Measurements from ENCODE around the gene CCNT2.
"Not testable (repeated sequence)": the region's sequence is repeated elsewhere in the genome, so short reads cannot be mapped to it uniquely, and the experiment has no call there.

The CCNT2 gene

DNA sequence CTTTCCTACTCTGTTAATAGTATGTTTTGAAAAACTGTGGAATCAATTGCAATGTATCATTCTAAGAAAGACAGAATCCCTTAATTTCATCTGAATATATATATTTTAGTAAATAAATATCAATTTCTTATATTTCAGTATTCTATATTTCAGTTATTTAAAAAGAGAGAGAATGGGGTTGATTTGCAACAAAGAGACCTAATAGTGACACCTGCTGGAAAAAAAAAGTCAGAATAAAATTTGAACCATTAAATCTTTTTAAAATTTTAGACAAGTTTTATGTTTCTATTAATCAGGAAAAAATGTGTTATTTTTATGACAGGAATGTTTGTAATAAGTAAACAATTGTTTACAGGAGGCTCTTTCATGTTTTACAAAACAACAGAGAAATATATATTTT lies 20.7 kb upstream of the CCNT2 start:
- no peak overlapping the region for H3K4me2 ChIP-seq (ENCODE audit: low read length)
- no peak overlapping the region for H3K4ac ChIP-seq (ENCODE audit: low read depth, low read length)
- H3K14ac ChIP-seq (ENCODE audit: low read length): no peak overlapping the region
- H3K9me3 ChIP-seq (ENCODE audit: insufficient read depth, low read depth, low read length): no peaks in the 10 kb centered on the region
- no peak overlapping the region for H2BK5ac ChIP-seq (ENCODE audit: low read depth, low read length, poor library complexity)
- H2BK12ac ChIP-seq (ENCODE audit: low read length): no peak overlapping the region
- no peak overlapping the region for H4K91ac ChIP-seq (ENCODE audit: low read depth, low read length)
- no peak overlapping the region for H3K18ac ChIP-seq (ENCODE audit: low read length)
- no peaks in the 10 kb centered on the region for H3K36me3 ChIP-seq (ENCODE audit: control insufficient read depth in 1 of 2, insufficient read depth in 2 of 2, low read length in 2 of 2)
- H2AFZ ChIP-seq (ENCODE audit: insufficient read depth, low read length, poor library complexity): no peak overlapping the region
- H2BK120ac ChIP-seq (ENCODE audit: insufficient read depth, low read length, poor library complexity): no peak overlapping the region
- no peak overlapping the region for H4K8ac ChIP-seq (ENCODE audit: low read depth, low read length)
- H3K27me3 ChIP-seq (ENCODE audit: insufficient read depth, low read length): no peaks in the 10 kb centered on the region
- H3K4me3 ChIP-seq (ENCODE audit: low read depth, low read length): no peak overlapping the region
- DNase-seq: peak in 1 of 2 donors; percentile 50
- no peaks in the 10 kb centered on the region for H3K4me1 ChIP-seq (ENCODE audit: control insufficient read depth in 1 of 2, insufficient read depth in 2 of 2, low read length in 2 of 2)
- no peaks in the 10 kb centered on the region for H3K79me2 ChIP-seq (ENCODE audit: control insufficient read depth, insufficient read depth, low read length, poor library complexity)
- no peak overlapping the region for H2AK5ac ChIP-seq (ENCODE audit: low read length)
- no peak overlapping the region for H3K27ac ChIP-seq (ENCODE audit: low read depth, low read length)
- no peak overlapping the region for H4K12ac ChIP-seq (ENCODE audit: low read depth, low read length)
- no peaks in the 10 kb centered on the region for H3K79me1 ChIP-seq (ENCODE audit: low read length)
- H3K9ac ChIP-seq (ENCODE audit: low read length): no peak overlapping the region
- H3K23ac ChIP-seq (ENCODE audit: low read length): no peak overlapping the region

DNA sequence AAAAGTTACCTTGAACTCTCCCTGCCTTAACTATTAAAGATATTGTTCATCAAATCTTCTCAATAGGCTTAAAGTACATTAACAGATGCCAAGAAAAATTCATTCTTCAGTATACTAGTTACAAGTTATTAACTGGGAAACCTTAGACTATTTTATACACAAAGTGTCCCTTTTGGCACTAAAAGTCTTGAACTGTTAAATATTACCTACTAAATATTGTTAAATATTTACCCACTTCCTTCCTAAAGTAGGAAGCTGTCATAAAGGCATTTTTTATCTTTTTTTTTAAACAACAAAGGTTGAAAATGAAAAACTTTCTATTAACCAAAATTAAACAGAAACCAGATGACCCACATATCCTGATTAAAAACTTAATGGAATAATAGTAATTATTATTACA lies 19.4 kb upstream of the CCNT2 start:
- Histone ChIP-seq H3K4me2 (ENCODE audit: low read length) (no peak overlapping the region), H3K27ac (ENCODE audit: low read depth, low read length) (no peak overlapping the region), H2AK5ac (ENCODE audit: low read length) (no peak overlapping the region), H3K4me3 (ENCODE audit: low read depth, low read length) (no peak overlapping the region), H3K9ac (ENCODE audit: low read length) (no peak overlapping the region), H4K12ac (ENCODE audit: low read depth, low read length) (no peak overlapping the region), H3K23ac (ENCODE audit: low read length) (no peak overlapping the region), H3K18ac (ENCODE audit: low read length) (no peak overlapping the region), H2BK5ac (ENCODE audit: low read depth, low read length, poor library complexity) (no peak overlapping the region), H3K9me3 (ENCODE audit: insufficient read depth, low read depth, low read length) (no peaks in the 10 kb centered on the region), H3K4me1 (ENCODE audit: control insufficient read depth in 1 of 2, insufficient read depth in 2 of 2, low read length in 2 of 2) (no peaks in the 10 kb centered on the region), H4K8ac (ENCODE audit: low read depth, low read length) (no peak overlapping the region), H2BK120ac (ENCODE audit: insufficient read depth, low read length, poor library complexity) (no peak overlapping the region), H3K27me3 (ENCODE audit: insufficient read depth, low read length) (no peaks in the 10 kb centered on the region), H3K36me3 (ENCODE audit: control insufficient read depth in 1 of 2, insufficient read depth in 2 of 2, low read length in 2 of 2) (no peaks in the 10 kb centered on the region), H2BK12ac (ENCODE audit: low read length) (no peak overlapping the region), H2AFZ (ENCODE audit: insufficient read depth, low read length, poor library complexity) (no peak overlapping the region), H3K4ac (ENCODE audit: low read depth, low read length) (no peak overlapping the region), H3K79me2 (ENCODE audit: control insufficient read depth, insufficient read depth, low read length, poor library complexity) (no peaks in the 10 kb centered on the region), H3K79me1 (ENCODE audit: low read length) (no peaks in the 10 kb centered on the region), H4K91ac (ENCODE audit: low read depth, low read length) (no peak overlapping the region), H3K14ac (ENCODE audit: low read length) (no peak overlapping the region)
- no peak for DNase-seq

DNA sequence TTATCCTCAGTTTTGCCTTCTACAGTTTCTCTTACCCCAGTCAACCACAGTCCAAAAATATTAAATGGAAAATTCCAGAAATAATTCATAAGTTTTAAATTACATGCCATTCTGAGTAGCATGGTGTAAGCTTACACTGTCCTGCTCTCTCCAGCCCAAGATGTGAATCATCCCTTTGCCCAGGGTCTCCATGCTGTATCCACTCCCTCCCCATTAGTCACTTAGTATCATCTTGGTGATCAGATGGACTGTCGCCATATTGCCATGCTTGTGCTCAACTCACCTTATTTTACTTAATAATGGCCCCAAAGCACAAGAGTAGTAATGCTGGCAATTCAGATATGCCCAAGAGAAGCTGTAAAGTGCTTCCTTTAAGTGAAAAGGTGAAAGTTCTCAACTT lies 18.5 kb upstream of the CCNT2 start:
- WGBS (ENCODE audit: extremely low coverage, insufficient coverage, insufficient read length): no CpG with 5 or more reads among the region's 1 CpG
- Histone ChIP-seq H3K36me3 (ENCODE audit: control insufficient read depth in 1 of 2, insufficient read depth in 2 of 2, low read length in 2 of 2) (no peaks in the 10 kb centered on the region), H3K9me3 (ENCODE audit: insufficient read depth, low read depth, low read length) (no peaks in the 10 kb centered on the region), H3K4me3 (ENCODE audit: low read depth, low read length) (no peak overlapping the region), H3K9ac (ENCODE audit: low read length) (no peak overlapping the region), H4K12ac (ENCODE audit: low read depth, low read length) (no peak overlapping the region), H3K27me3 (ENCODE audit: insufficient read depth, low read length) (no peaks in the 10 kb centered on the region), H3K27ac (ENCODE audit: low read depth, low read length) (no peak overlapping the region), H3K23ac (ENCODE audit: low read length) (no peak overlapping the region), H3K4me1 (ENCODE audit: control insufficient read depth in 1 of 2, insufficient read depth in 2 of 2, low read length in 2 of 2) (no peaks in the 10 kb centered on the region), H3K4me2 (ENCODE audit: low read length) (no peak overlapping the region), H4K8ac (ENCODE audit: low read depth, low read length) (no peak overlapping the region), H3K79me1 (ENCODE audit: low read length) (peaks cover 4% of the 10 kb centered on the region), H3K79me2 (ENCODE audit: control insufficient read depth, insufficient read depth, low read length, poor library complexity) (no peaks in the 10 kb centered on the region), H3K18ac (ENCODE audit: low read length) (no peak overlapping the region), H2AK5ac (ENCODE audit: low read length) (no peak overlapping the region), H2BK5ac (ENCODE audit: low read depth, low read length, poor library complexity) (no peak overlapping the region), H3K14ac (ENCODE audit: low read length) (no peak overlapping the region), H2BK120ac (ENCODE audit: insufficient read depth, low read length, poor library complexity) (no peak overlapping the region), H4K91ac (ENCODE audit: low read depth, low read length) (no peak overlapping the region), H2BK12ac (ENCODE audit: low read length) (no peak overlapping the region), H3K4ac (ENCODE audit: low read depth, low read length) (no peak overlapping the region), H2AFZ (ENCODE audit: insufficient read depth, low read length, poor library complexity) (no peak overlapping the region)
- no peak for DNase-seq

DNA sequence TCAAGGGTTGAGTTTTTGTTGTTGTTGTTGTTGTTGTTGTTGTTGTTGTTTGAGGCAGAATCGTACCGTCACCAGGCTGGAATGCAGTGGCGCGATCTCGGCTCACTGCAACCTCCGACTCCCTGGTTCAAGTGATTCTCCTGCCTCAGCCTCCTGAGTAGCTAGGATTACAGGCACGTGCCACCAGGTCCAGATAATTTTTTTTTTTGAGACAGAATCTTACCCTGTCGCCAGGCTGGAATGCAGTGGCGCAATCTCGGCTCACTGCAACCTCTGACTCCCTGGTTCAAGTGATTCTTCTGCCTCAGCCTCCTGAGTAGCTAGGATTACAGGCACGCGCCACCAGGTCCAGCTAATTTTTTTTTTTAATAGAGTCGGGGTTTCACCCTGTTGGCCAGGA lies 14.9 kb upstream of the CCNT2 start:
- not testable (repeated sequence) for H2AFZ ChIP-seq (ENCODE audit: insufficient read depth, low read length, poor library complexity); H3K36me3 ChIP-seq (ENCODE audit: control insufficient read depth in 1 of 2, insufficient read depth in 2 of 2, low read length in 2 of 2); H2AK5ac ChIP-seq (ENCODE audit: low read length); H3K27me3 ChIP-seq (ENCODE audit: insufficient read depth, low read length); H3K79me2 ChIP-seq (ENCODE audit: control insufficient read depth, insufficient read depth, low read length, poor library complexity); H2BK120ac ChIP-seq (ENCODE audit: insufficient read depth, low read length, poor library complexity); H3K4me2 ChIP-seq (ENCODE audit: low read length); H3K23ac ChIP-seq (ENCODE audit: low read length); H2BK12ac ChIP-seq (ENCODE audit: low read length); H3K27ac ChIP-seq (ENCODE audit: low read depth, low read length); H4K8ac ChIP-seq (ENCODE audit: low read depth, low read length); H3K4me1 ChIP-seq (ENCODE audit: control insufficient read depth in 1 of 2, insufficient read depth in 2 of 2, low read length in 2 of 2); H3K14ac ChIP-seq (ENCODE audit: low read length); H3K4ac ChIP-seq (ENCODE audit: low read depth, low read length); H3K9ac ChIP-seq (ENCODE audit: low read length); H3K9me3 ChIP-seq (ENCODE audit: insufficient read depth, low read depth, low read length); H4K91ac ChIP-seq (ENCODE audit: low read depth, low read length); H3K18ac ChIP-seq (ENCODE audit: low read length); H3K4me3 ChIP-seq (ENCODE audit: low read depth, low read length)
- Histone ChIP-seq H3K79me1 (ENCODE audit: low read length) (peaks cover 14% of the 10 kb centered on the region), H4K12ac (ENCODE audit: low read depth, low read length) (peak overlapping the region; percentile 9), H2BK5ac (ENCODE audit: low read depth, low read length, poor library complexity) (peak overlapping the region; percentile 31)
- peak; percentile 59 to 67 for DNase-seq
- WGBS (ENCODE audit: extremely low coverage, insufficient coverage, insufficient read length): no CpG with 5 or more reads among the region's 13 CpGs

DNA sequence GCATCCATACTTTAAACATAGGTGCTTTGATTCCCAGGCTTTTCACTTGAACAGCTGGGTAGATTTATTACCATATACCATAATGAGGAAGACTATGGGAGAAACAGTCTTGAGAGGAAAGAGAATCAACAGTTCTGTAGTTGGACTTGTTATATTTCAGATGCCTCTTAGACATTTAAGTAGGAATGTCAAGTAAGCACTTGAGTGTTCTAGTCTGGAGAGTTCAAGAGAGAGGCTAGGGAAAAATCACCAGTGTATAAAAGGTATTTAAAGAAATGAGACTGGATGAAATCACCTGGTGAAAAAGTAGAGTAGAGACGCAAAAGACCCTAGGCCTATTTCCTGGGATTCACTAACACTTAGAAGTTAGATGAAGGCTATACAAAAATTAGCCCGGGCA lies 13.5 kb upstream of the CCNT2 start:
- no peak overlapping the region for H3K4me3 ChIP-seq (ENCODE audit: low read depth, low read length)
- no peaks in the 10 kb centered on the region for H3K36me3 ChIP-seq (ENCODE audit: control insufficient read depth in 1 of 2, insufficient read depth in 2 of 2, low read length in 2 of 2)
- H2BK12ac ChIP-seq (ENCODE audit: low read length): peak overlapping the region; percentile 46
- H2BK5ac ChIP-seq (ENCODE audit: low read depth, low read length, poor library complexity): no peak overlapping the region
- no peak overlapping the region for H3K4me2 ChIP-seq (ENCODE audit: low read length)
- H3K27me3 ChIP-seq (ENCODE audit: insufficient read depth, low read length): no peaks in the 10 kb centered on the region
- H3K18ac ChIP-seq (ENCODE audit: low read length): no peak overlapping the region
- no CpG with 5 or more reads among the region's 2 CpGs for WGBS (ENCODE audit: extremely low coverage, insufficient coverage, insufficient read length)
- H3K4me1 ChIP-seq (ENCODE audit: control insufficient read depth in 1 of 2, insufficient read depth in 2 of 2, low read length in 2 of 2): peaks cover 0 to 3% of the 10 kb centered on the region in 2 experiments
- no peak for DNase-seq
- H3K9ac ChIP-seq (ENCODE audit: low read length): no peak overlapping the region
- H3K14ac ChIP-seq (ENCODE audit: low read length): peak overlapping the region; percentile 54
- H2BK120ac ChIP-seq (ENCODE audit: insufficient read depth, low read length, poor library complexity): peak overlapping the region; percentile 64
- H2AFZ ChIP-seq (ENCODE audit: insufficient read depth, low read length, poor library complexity): no peak overlapping the region
- no peaks in the 10 kb centered on the region for H3K79me2 ChIP-seq (ENCODE audit: control insufficient read depth, insufficient read depth, low read length, poor library complexity)
- H4K12ac ChIP-seq (ENCODE audit: low read depth, low read length): no peak overlapping the region
- no peak overlapping the region for H3K23ac ChIP-seq (ENCODE audit: low read length)
- H3K4ac ChIP-seq (ENCODE audit: low read depth, low read length): no peak overlapping the region
- peak overlapping the region; percentile 53 for H4K91ac ChIP-seq (ENCODE audit: low read depth, low read length)
- no peaks in the 10 kb centered on the region for H3K9me3 ChIP-seq (ENCODE audit: insufficient read depth, low read depth, low read length)
- H2AK5ac ChIP-seq (ENCODE audit: low read length): peak overlapping the region; percentile 50
- peaks cover 16% of the 10 kb centered on the region for H3K79me1 ChIP-seq (ENCODE audit: low read length)
- H4K8ac ChIP-seq (ENCODE audit: low read depth, low read length): no peak overlapping the region
- peak overlapping the region; percentile 95 for H3K27ac ChIP-seq (ENCODE audit: low read depth, low read length)

Measured in trophoblast cell (in vitro differentiated cells and primary cell).